SK-N-SH (cell line): Measurements from ENCODE around the gene TTC21A.

Source experiments
- CTCF ChIP-seq: fragments of 200-600 bp; sonication (generic); IDR thresholded peaks from 2 replicates; pipeline ENCODE4 v1.6.1; 2017; ENCODE audit warnings: antibody characterized with exemption, mild to moderate bottlenecking, moderate library complexity
- GABPA ChIP-seq: IDR thresholded peaks from 2 replicates; pipeline ENCODE4 v1.4.0; 2012; ENCODE audit warnings: low read depth, mild to moderate bottlenecking
- RAD21 ChIP-seq: IDR thresholded peaks from 2 replicates; pipeline ENCODE4 v1.6.1; 2012; ENCODE audit warnings: mild to moderate bottlenecking, low read length

GRCh38 chr3:39108200-39108710, 775 bp downstream of the TTC21A start:
- TF ChIP-seq RAD21 (no peak), GABPA (no peak), CTCF (no peak)
